H9 (cell line): ENCODE measurements around the gene CHST14. TPM values are rescaled to one million over a fixed set of nuclear protein-coding genes. Genes with fewer than 3 reads are reported as not detected.
A peak's percentile ranks its signal among the peaks of the same experiment; 100 is the strongest.

Source experiments
- DNase-seq: peaks from one replicate; pipeline ENCODE4 v3.0.0-alpha.2; 2017
- H2AFZ ChIP-seq: one replicate; pipeline ENCODE4 v1.6.1; 2013; ENCODE audit warnings: mild to moderate bottlenecking, low read length, control low read depth, moderate library complexity
- H2AK5ac ChIP-seq: 2 replicates; pipeline ENCODE4 v1.6.1; 2013; ENCODE audit warnings: low read length, control low read depth, mixed read lengths; ENCODE audit not compliant: insufficient read length
- H2BK120ac ChIP-seq: one replicate; pipeline ENCODE4 v1.6.1; 2013; ENCODE audit warnings: low read depth, mild to moderate bottlenecking, low read length, control low read depth, inconsistent platforms; ENCODE audit not compliant: poor library complexity, severe bottlenecking
- H2BK12ac ChIP-seq: 2 replicates; pipeline ENCODE4 v1.6.1; 2013; ENCODE audit warnings: low read length, control low read depth, mixed read lengths, low read depth; ENCODE audit not compliant: insufficient read length
- H2BK15ac ChIP-seq: 2 replicates; pipeline ENCODE4 v1.6.1; 2013; ENCODE audit warnings: low read depth, low read length, control low read depth
- H2BK20ac ChIP-seq: one replicate; pipeline ENCODE4 v1.6.1; 2013; ENCODE audit warnings: low read depth, mild to moderate bottlenecking, low read length, control low read depth, inconsistent platforms; ENCODE audit not compliant: poor library complexity, severe bottlenecking
- H2BK5ac ChIP-seq: 2 replicates; pipeline ENCODE4 v1.6.1; 2013; ENCODE audit warnings: low read length, control low read depth, mixed read lengths; ENCODE audit not compliant: insufficient read length
- H3K14ac ChIP-seq: 2 replicates; pipeline ENCODE4 v1.6.1; 2013; ENCODE audit warnings: low read length, control low read depth; ENCODE audit not compliant: insufficient read depth
- H3K18ac ChIP-seq: 2 replicates; pipeline ENCODE4 v1.6.1; 2013; ENCODE audit warnings: low read depth, mild to moderate bottlenecking, mixed read lengths, low read length, control low read depth; ENCODE audit not compliant: insufficient read length
- H3K23ac ChIP-seq: 2 replicates; pipeline ENCODE4 v1.6.1; 2013; ENCODE audit warnings: low read length, control low read depth, mixed read lengths, low read depth; ENCODE audit not compliant: insufficient read length
- H3K23me2 ChIP-seq: 2 replicates; pipeline ENCODE4 v1.6.1; 2013; ENCODE audit warnings: low read depth, mild to moderate bottlenecking, mixed read lengths, low read length, control low read depth; ENCODE audit not compliant: insufficient read length, poor library complexity, severe bottlenecking
- H3K27ac ChIP-seq: 2 replicates; pipeline ENCODE4 v1.5.1; 2013; ENCODE audit warnings: low read length, control low read depth, mixed read lengths, low read depth; ENCODE audit not compliant: insufficient read length
- H3K27me3 ChIP-seq: 2 replicates; pipeline ENCODE4 v1.6.1; 2013; ENCODE audit warnings: low read length, control low read depth, inconsistent platforms; ENCODE audit not compliant: insufficient read depth
- H3K4ac ChIP-seq: 2 replicates; pipeline ENCODE4 v1.6.1; 2013; ENCODE audit warnings: low read depth, mild to moderate bottlenecking, control low read depth, inconsistent platforms, low read length, moderate library complexity
- H3K4me1 ChIP-seq: 2 replicates; pipeline ENCODE4 v1.6.1; 2013; ENCODE audit warnings: low read length, control low read depth, inconsistent platforms; ENCODE audit not compliant: insufficient read depth
- H3K4me2 ChIP-seq: 2 replicates; pipeline ENCODE4 v1.6.1; 2013; ENCODE audit warnings: low read length, control low read depth, mixed read lengths; ENCODE audit not compliant: insufficient read length, insufficient read depth
- H3K56ac ChIP-seq: 2 replicates; pipeline ENCODE4 v1.6.1; 2013; ENCODE audit warnings: low read depth, mild to moderate bottlenecking, mixed read lengths, low read length, control low read depth; ENCODE audit not compliant: insufficient read length
- H3K79me1 ChIP-seq: 2 replicates; pipeline ENCODE4 v1.6.1; 2013; ENCODE audit warnings: low read depth, mild to moderate bottlenecking, moderate library complexity, low read length, control low read depth, inconsistent platforms; ENCODE audit not compliant: insufficient read depth, poor library complexity, severe bottlenecking
- H3K79me2 ChIP-seq: 2 replicates; pipeline ENCODE4 v1.6.1; 2013; ENCODE audit warnings: low read length, control low read depth, inconsistent platforms; ENCODE audit not compliant: insufficient read depth
- H3K9ac ChIP-seq: 2 replicates; pipeline ENCODE4 v1.6.1; 2013; ENCODE audit warnings: low read length, control low read depth, mixed read lengths; ENCODE audit not compliant: insufficient read length; ENCODE audit errors: extremely low read depth
- H3K9me3 ChIP-seq: one replicate; pipeline ENCODE4 v1.6.1; 2013; ENCODE audit warnings: low read depth, low read length, inconsistent platforms; ENCODE audit not compliant: control insufficient read depth
- H3T11ph ChIP-seq: one replicate; pipeline ENCODE4 v1.6.1; 2013; ENCODE audit warnings: mild to moderate bottlenecking, low read length, control low read depth, inconsistent platforms
- H4K20me1 ChIP-seq: one replicate; pipeline ENCODE4 v1.6.1; 2013; ENCODE audit not compliant: control insufficient read depth, insufficient read length, insufficient read depth
- H4K5ac ChIP-seq: 2 replicates; pipeline ENCODE4 v1.6.1; 2013; ENCODE audit warnings: low read depth, mild to moderate bottlenecking, mixed read lengths, low read length, control low read depth; ENCODE audit not compliant: insufficient read length
- H4K8ac ChIP-seq: replicated peaks from 2 replicates; pipeline ENCODE4 v1.6.1; 2013; ENCODE audit warnings: low read length, control low read depth, mixed read lengths, low read depth; ENCODE audit not compliant: insufficient read length
- H4K91ac ChIP-seq: 2 replicates; pipeline ENCODE4 v1.6.1; 2013; ENCODE audit warnings: low read depth, mild to moderate bottlenecking, moderate library complexity, mixed read lengths, low read length, control low read depth; ENCODE audit not compliant: insufficient read length
- H3K27ac Mint-ChIP-seq, 3 experiments: 2 replicates in 2 of 3; 3 replicates in 1 of 3; pipeline ENCODE4 v1.8.0; 2020 to 2021; ENCODE audit warnings: mixed read lengths in 3 of 3, mild to moderate bottlenecking in 1 of 3, moderate library complexity in 1 of 3
- H3K27me3 Mint-ChIP-seq: 2 replicates; pipeline ENCODE4 v1.8.0; 2021; ENCODE audit warnings: low read depth, mild to moderate bottlenecking, moderate library complexity, mixed read lengths
- H3K36me3 Mint-ChIP-seq, 3 experiments: 2 replicates in 2 of 3; 3 replicates in 1 of 3; pipeline ENCODE4 v1.8.0; 2020 to 2021; ENCODE audit warnings: low read depth in 3 of 3, mixed read lengths in 3 of 3; ENCODE audit not compliant: insufficient read depth in 1 of 3
- H3K4me1 Mint-ChIP-seq, 2 experiments: 2 replicates each; pipeline ENCODE4 v1.8.0; 2020; ENCODE audit warnings: mixed read lengths in 2 of 2
- H3K4me3 Mint-ChIP-seq, 2 experiments: 2 replicates in 1 of 2; 3 replicates in 1 of 2; pipeline ENCODE4 v1.8.0; 2020 to 2021; ENCODE audit warnings: mild to moderate bottlenecking in 2 of 2, mixed read lengths in 2 of 2, moderate library complexity in 1 of 2
- H3K9me3 Mint-ChIP-seq, 2 experiments: 2 replicates in 1 of 2; 3 replicates in 1 of 2; pipeline ENCODE4 v1.8.0; 2020; ENCODE audit warnings: mild to moderate bottlenecking in 2 of 2, mixed read lengths in 2 of 2, moderate library complexity in 1 of 2
- CTCF ChIP-seq: fragments of 200-600 bp; sonication (generic); conservative IDR thresholded peaks from 3 replicates; pipeline ENCODE4 v1.8.0; 2021; ENCODE audit warnings: antibody characterized with exemption, mild to moderate bottlenecking
- WGBS: extraction: QIAGEN DNeasy Blood & Tissue Kit; methylation state at CpG from one replicate; pipeline ENCODE4 v1.1.7; 2013; ENCODE audit warnings: missing lambda C conversion rate, low lambda C conversion rate, mixed read lengths; ENCODE audit not compliant: insufficient read length; ENCODE audit errors: extremely low coverage; 5-methylcytosine and 5-hydroxymethylcytosine counted together
- total RNA-seq: library from RNA; stranded (reverse); gene quantifications from 2 replicates; pipeline ENCODE4 v1.2.1, GENCODE V29; 2021

The CHST14 gene
- total RNA-seq, 1 experiment from 2014 or later = 25.7 TPM

- Histone ChIP-seq H4K5ac (no peak overlapping the region), H3K9me3 (no peaks in the 10 kb centered on the region), H2BK20ac (no peak overlapping the region), H3K14ac (no peak overlapping the region), H2BK5ac (no peak overlapping the region), H3K18ac (no peak overlapping the region), H3K9ac (no peak overlapping the region), H3K23me2 (no peaks in the 10 kb centered on the region), H2AK5ac (no peak overlapping the region), H2BK15ac (no peak overlapping the region), H2BK120ac (no peak overlapping the region), H2BK12ac (no peak overlapping the region), H3K56ac (no peak overlapping the region), H3K4me2 (no peak overlapping the region), H4K91ac (no peak overlapping the region), H4K20me1 (no peaks in the 10 kb centered on the region), H3K4me1 (peaks cover 6% of the 10 kb centered on the region; the same call in 1 of the 2 replicates), H3K79me1 (no peaks in the 10 kb centered on the region), H2AFZ (no peak overlapping the region), H3K27ac (no peak overlapping the region), H3K79me2 (no peaks in the 10 kb centered on the region), H3K4ac (no peak overlapping the region), H3K27me3 (peaks cover 6% of the 10 kb centered on the region; the same call in 1 of the 2 replicates), H3K23ac (no peak overlapping the region), H4K8ac (no peak overlapping the region), H3T11ph (no peak overlapping the region)
- Mint-ChIP-seq H3K4me1 (peaks cover 28 to 32% of the 10 kb centered on the region in 2 experiments), H3K27ac (no peak overlapping the region; a peak in 1 of 7 replicates), H3K4me3 (peak overlapping the region in 1 of 2 experiments; percentile 46; a peak in 3 of 5 replicates), H3K9me3 (no peaks in the 10 kb centered on the region), H3K36me3 (no peaks in the 10 kb centered on the region; a peak in 1 of 7 replicates), H3K27me3 (peaks cover 52% of the 10 kb centered on the region)
- WGBS = no CpG with 5 or more reads among the region's 10 CpGs
- peak; percentile 59 for DNase-seq
- TF ChIP-seq CTCF = no peak
Observed at GRCh38 chr15:40430271-40430805, 40.4 kb upstream of the CHST14 start.
